ENCODE results near the gene ITPR3. TPM values are rescaled to one million over a fixed set of nuclear protein-coding genes. Genes with fewer than 3 reads are reported as not detected.

ITPR3 gene
- total and polyA plus RNA-seq, 10 donors = 9.9 to 95.6 (median 62.1) TPM

- no peak for DNase-seq
- intact Hi-C loops (cut with DNase I; ENCODE audit: low total_unique reads) = no loop called here
- Histone ChIP-seq H3K4me1 (peaks cover 0 to 35% (median 19%) of the 10 kb centered on the region in 6 donors), H3K27me3 (replicated peaks in 1 of 7) (peaks cover 0 to 23% (median 0%) of the 10 kb centered on the region in 7 donors), H3K36me3 (no peaks in the 10 kb centered on the region), H3K4me3 (peak overlapping the region in 4 of 8 donors; percentile 23 to 58 (median 31)), H3K9me3 (no peaks in the 10 kb centered on the region), H3K27ac (peak overlapping the region in 7 of 8 donors; percentile 26 to 78 (median 67))
- WGBS, 5 donors = 76 to 84% (median 81%) methylated on average over 7 of the region's 7 CpGs
- no peak for TF ChIP-seq CTCF (IDR thresholded peaks at IDR 0.05 in 8 of 11, conservative IDR thresholded peaks at IDR 0.05 in 3 of 11)
- TF ChIP-seq POLR2AphosphoS5 (IDR thresholded peaks at IDR 0.05) = no peak
- no peak for TF ChIP-seq POLR2A (IDR thresholded peaks at IDR 0.05)
These were observed 124.4 kb downstream of the ITPR3 start for GRCh38 chr6:33745548-33745947.

Small RNAs within 50 kb of the gene (microRNA-seq; reads per million reads assigned to microRNA genes)
- gene MIR3934 = 12.3 to 21.3 (median 17.2) reads per million in 3 donors

Small RNAs within 50 kb of the gene (small RNA-seq; reads per million reads assigned to genes)
- gene MIR3934 = 0 reads per million in 4 donors

Other genes with a start within 250 kb of the ITPR3 start
- gene KIFC1, start 229.5 kb upstream of the ITPR3 start, total RNA-seq = 1 to 10 TPM; 1.2 to 9.2 (median 6.6) TPM
- 10 to 100 TPM in 1 of 3 donors, 1 to 10 TPM in 2; 1.3 to 11.3 (median 3.7) TPM for gene KIFC1, start 229.5 kb upstream of the ITPR3 start, polyA plus RNA-seq
- gene PHF1, start 210.3 kb upstream of the ITPR3 start, total RNA-seq = 100 to 1,000 TPM in 3 of 7 donors, 10 to 100 TPM in 4; 83.0 to 133 (median 93.6) TPM
- gene PHF1, start 210.3 kb upstream of the ITPR3 start, polyA plus RNA-seq = 100 to 1,000 TPM in 2 of 3 donors, 10 to 100 TPM in 1; 89.3 to 181 (median 171) TPM
- 100 to 1,000 TPM; 113 to 149 (median 130) TPM for gene CUTA, start 203.2 kb upstream of the ITPR3 start, total RNA-seq
- 100 to 1,000 TPM; 198 to 225 (median 206) TPM for gene CUTA, start 203.2 kb upstream of the ITPR3 start, polyA plus RNA-seq
- gene SYNGAP1, start 201.3 kb upstream of the ITPR3 start, total RNA-seq = 10 to 100 TPM; 20.1 to 30.8 (median 25.9) TPM
- gene SYNGAP1, start 201.3 kb upstream of the ITPR3 start, polyA plus RNA-seq = 10 to 100 TPM in 1 of 3 donors, 1 to 10 TPM in 2; 3.6 to 14.7 (median 4.6) TPM
- 1 to 10 TPM; 4.4 to 8.4 (median 6.1) TPM for gene ZBTB9, start 166.7 kb upstream of the ITPR3 start, total RNA-seq
- gene ZBTB9, start 166.7 kb upstream of the ITPR3 start, polyA plus RNA-seq = 1 to 10 TPM; 3.6 to 5.3 (median 4.3) TPM
- 10 to 100 TPM; 22.6 to 34.4 (median 28.3) TPM for gene BAK1, start 41.0 kb upstream of the ITPR3 start, total RNA-seq
- gene BAK1, start 41.0 kb upstream of the ITPR3 start, polyA plus RNA-seq = 10 to 100 TPM; 14.9 to 32.2 (median 20.6) TPM
- gene UQCC2, start 90.4 kb downstream of the ITPR3 start, total RNA-seq = 10 to 100 TPM in 6 of 7 donors, 1 to 10 TPM in 1; 8.7 to 34.8 (median 22.4) TPM
- 10 to 100 TPM; 58.7 to 77.0 (median 66.4) TPM for gene UQCC2, start 90.4 kb downstream of the ITPR3 start, polyA plus RNA-seq
- gene IP6K3, start 125.6 kb downstream of the ITPR3 start, total RNA-seq = 1 to 10 TPM in 6 of 7 donors, under 1 TPM in 1; 0.70 to 5.8 (median 2.7) TPM
- gene IP6K3, start 125.6 kb downstream of the ITPR3 start, polyA plus RNA-seq = under 1 TPM; 0.30 to 0.64 (median 0.36) TPM
- 10 to 100 TPM; 59.3 to 97.6 (median 71.6) TPM for gene LEMD2, start 167.8 kb downstream of the ITPR3 start, total RNA-seq
- 10 to 100 TPM; 38.6 to 60.8 (median 50.6) TPM for gene LEMD2, start 167.8 kb downstream of the ITPR3 start, polyA plus RNA-seq
- not detected for gene MLN, start 182.7 kb downstream of the ITPR3 start, total RNA-seq
- gene MLN, start 182.7 kb downstream of the ITPR3 start, polyA plus RNA-seq = not detected

All from spleen (tissue), 11 donors.